OCI-LY1 (cell line): ENCODE results near the gene ACAD11.

Source experiments
- H2AFZ ChIP-seq: fragments of 200-600 bp; sonication (generic), shearing (Covaris generic); 2 replicates; pipeline ENCODE4 v1.6.0; 2014; ENCODE audit warnings: antibody characterized with exemption, mild to moderate bottlenecking, low read length
- H3F3A ChIP-seq: fragments of 200-600 bp; sonication (generic), shearing (Covaris generic); 2 replicates; pipeline ENCODE4 v1.6.0; 2014; ENCODE audit warnings: mild to moderate bottlenecking, antibody characterized with exemption, low read length, moderate library complexity; ENCODE audit not compliant: insufficient read depth
- H3K27ac ChIP-seq: fragments of 200-600 bp; sonication (generic); 2 replicates; pipeline ENCODE4 v1.5.1; 2014; ENCODE audit warnings: low read length, mixed run types, mild to moderate bottlenecking, low read depth; ENCODE audit not compliant: poor library complexity, severe bottlenecking
- H3K27me3 ChIP-seq: fragments of 200-600 bp; sonication (generic); 2 replicates; pipeline ENCODE4 v1.6.0; 2014; ENCODE audit warnings: antibody characterized with exemption, mild to moderate bottlenecking, low read length, moderate library complexity; ENCODE audit not compliant: insufficient read depth
- H3K36me3 ChIP-seq: fragments of 200-600 bp; sonication (generic); 2 replicates; pipeline ENCODE4 v1.6.1; 2014; ENCODE audit warnings: mild to moderate bottlenecking, antibody characterized with exemption, low read length, moderate library complexity, mixed read lengths; ENCODE audit not compliant: insufficient read depth
- H3K4me1 ChIP-seq: fragments of 200-600 bp; sonication (generic); 2 replicates; pipeline ENCODE4 v1.5.1; 2014; ENCODE audit warnings: mild to moderate bottlenecking, low read length, moderate library complexity; ENCODE audit not compliant: insufficient read depth, severe bottlenecking
- H3K4me2 ChIP-seq: fragments of 200-600 bp; sonication (generic), shearing (Covaris generic); 2 replicates; pipeline ENCODE4 v1.6.1; 2014; ENCODE audit warnings: low read length
- H3K4me3 ChIP-seq: fragments of 200-600 bp; sonication (generic); 2 replicates; pipeline ENCODE4 v1.5.1; 2014; ENCODE audit warnings: low read length, low read depth, mild to moderate bottlenecking, mixed read lengths; ENCODE audit not compliant: poor library complexity, severe bottlenecking
- H3K79me2 ChIP-seq: fragments of 200-600 bp; shearing (Covaris generic); 2 replicates; pipeline ENCODE4 v1.6.1; 2016; ENCODE audit warnings: mixed run types, low read length, mixed read lengths; ENCODE audit not compliant: insufficient read depth
- H3K9ac ChIP-seq: fragments of 200-600 bp; sonication (generic), shearing (Covaris generic); 2 replicates; pipeline ENCODE4 v1.6.1; 2014; ENCODE audit warnings: mild to moderate bottlenecking, low read length, mixed read lengths
- H3K9me2 ChIP-seq: fragments of 200-600 bp; sonication (generic), shearing (Covaris generic); 2 replicates; pipeline ENCODE4 v1.6.1; 2014; ENCODE audit warnings: low read depth, mild to moderate bottlenecking, low read length, mixed read lengths
- H3K9me3 ChIP-seq: fragments of 200-600 bp; shearing (Covaris generic); 2 replicates; pipeline ENCODE4 v1.6.1; 2014; ENCODE audit warnings: low read length, mixed read lengths
- H4K20me1 ChIP-seq: fragments of 200-600 bp; sonication (generic), shearing (Covaris generic); 2 replicates; pipeline ENCODE4 v1.6.0; 2016; ENCODE audit warnings: mild to moderate bottlenecking, low read length; ENCODE audit not compliant: insufficient read depth
- CTCF ChIP-seq: fragments of 200-600 bp; sonication (generic), shearing (Covaris generic); IDR thresholded peaks from 2 replicates; pipeline ENCODE4 v1.5.1; 2017; ENCODE audit warnings: mild to moderate bottlenecking, antibody characterized with exemption, low read length, moderate library complexity, mixed read lengths
- EZH2 ChIP-seq: fragments of 200-600 bp; sonication (generic), shearing (Covaris generic); IDR thresholded peaks from 2 replicates; pipeline ENCODE4 v1.8.0; 2017; ENCODE audit warnings: borderline replicate concordance, mixed run types, mild to moderate bottlenecking, antibody characterized with exemption, low read length, moderate library complexity, mixed read lengths

ACAD11 gene

DNA sequence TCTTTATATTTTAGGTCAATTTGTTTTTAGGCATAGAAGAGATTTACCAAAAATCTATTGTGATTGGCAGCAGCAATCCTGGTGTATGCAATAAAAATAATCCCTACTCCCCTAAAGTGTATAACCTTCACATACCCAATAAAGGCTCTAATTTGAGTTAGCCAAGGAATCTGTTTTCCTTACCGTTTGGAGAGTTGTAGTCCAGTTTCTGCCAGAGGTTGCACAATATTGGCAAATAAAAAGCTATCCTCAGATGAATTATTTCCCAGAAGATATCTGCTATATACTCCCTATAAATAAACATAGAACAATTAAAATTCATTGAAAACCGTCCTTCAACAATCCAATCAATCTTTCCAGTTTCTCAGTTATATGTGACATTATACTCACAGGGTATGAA lies 31.5 kb downstream of the ACAD11 start:
- Histone ChIP-seq H3K27me3 (no peaks in the 10 kb centered on the region), H3K79me2 (no peaks in the 10 kb centered on the region), H3K4me2 (no peak overlapping the region), H3K4me3 (no peak overlapping the region), H2AFZ (no peak overlapping the region), H4K20me1 (no peaks in the 10 kb centered on the region), H3K4me1 (peaks cover 4% of the 10 kb centered on the region), H3K9me3 (no peaks in the 10 kb centered on the region), H3K9ac (no peak overlapping the region), H3K9me2 (no peaks in the 10 kb centered on the region), H3F3A (no peaks in the 10 kb centered on the region), H3K27ac (no peak overlapping the region), H3K36me3 (peaks cover 20% of the 10 kb centered on the region)
- TF ChIP-seq CTCF = no peak

DNA sequence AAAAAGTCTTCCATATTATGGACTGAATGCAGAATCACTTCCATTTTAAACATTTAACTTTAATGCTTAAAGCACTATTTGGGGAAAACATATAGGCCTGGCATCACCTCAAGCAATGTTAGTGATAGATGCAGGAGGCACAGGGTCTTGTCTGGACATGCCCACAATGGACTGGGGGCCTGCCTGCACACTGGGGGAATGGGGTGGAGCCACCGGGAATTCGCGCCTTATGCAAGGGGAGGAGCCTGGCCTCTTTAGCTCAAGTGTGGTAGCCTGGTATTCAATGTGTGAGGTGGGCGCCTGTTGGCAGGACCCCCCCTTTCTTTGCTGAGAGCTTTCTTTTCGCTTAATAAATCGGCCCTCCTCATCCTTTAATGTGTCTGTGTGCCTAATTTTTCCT lies 32.7 kb downstream of the ACAD11 start:
- H2AFZ ChIP-seq = no peak overlapping the region
- no peak for TF ChIP-seq CTCF
- TF ChIP-seq EZH2 = no peak

GRCh38 chr3:132625613-132626012 lies 34.0 kb downstream of the ACAD11 start:
- Histone ChIP-seq H3K79me2 (no peaks in the 10 kb centered on the region), H3K9me2 (no peaks in the 10 kb centered on the region), H3K27ac (no peak overlapping the region), H3F3A (no peaks in the 10 kb centered on the region), H4K20me1 (no peaks in the 10 kb centered on the region), H3K9ac (no peak overlapping the region), H3K4me2 (no peak overlapping the region), H2AFZ (no peak overlapping the region), H3K4me1 (peaks cover 8% of the 10 kb centered on the region), H3K27me3 (no peaks in the 10 kb centered on the region), H3K9me3 (no peaks in the 10 kb centered on the region), H3K4me3 (no peak overlapping the region), H3K36me3 (peaks cover 20% of the 10 kb centered on the region)
- no peak for TF ChIP-seq CTCF
- TF ChIP-seq EZH2 = no peak

More for the DNA sequence above, 32.7 kb downstream of the ACAD11 start:
- H3K27ac ChIP-seq = no peak overlapping the region
- no peak overlapping the region for H3K4me2 ChIP-seq
- H3F3A ChIP-seq = no peaks in the 10 kb centered on the region
- no peaks in the 10 kb centered on the region for H3K9me2 ChIP-seq
- H3K79me2 ChIP-seq = no peaks in the 10 kb centered on the region
- no peak overlapping the region for H3K4me3 ChIP-seq
- no peaks in the 10 kb centered on the region for H3K27me3 ChIP-seq
- H3K9me3 ChIP-seq = no peaks in the 10 kb centered on the region
- peaks cover 20% of the 10 kb centered on the region for H3K36me3 ChIP-seq
- no peaks in the 10 kb centered on the region for H4K20me1 ChIP-seq
- peaks cover 8% of the 10 kb centered on the region for H3K4me1 ChIP-seq
- no peak overlapping the region for H3K9ac ChIP-seq
